GM04503 (cell line): ENCODE data around the gene ACTR1A.
"Not testable (repeated sequence)": the region's sequence is repeated elsewhere in the genome, so short reads cannot be mapped to it uniquely, and the experiment has no call there.

Experiments used
- DNase-seq: peaks from one replicate; pipeline ENCODE4 v3.0.0-alpha.2; 2012; ENCODE audit warnings: low read depth

ACTR1A gene

GRCh38 chr10:102502337-102503151, at the start of gene ACTR1A:
Gene ACTR1A (minus strand): TSS chr10:102502712. CDS start chr10:102502647, 65 bp downstream.
- peak; percentile 98 for DNase-seq

- no peak for DNase-seq
Measured at GRCh38 chr10:102550636-102551210, 48.2 kb upstream of the ACTR1A start.

GRCh38 chr10:102549549-102549948, 47.0 kb upstream of the ACTR1A start:
- no peak for DNase-seq

GRCh38 chr10:102546606-102547320, 44.3 kb upstream of the ACTR1A start:
- DNase-seq, result no peak

GRCh38 chr10:102545997-102546396, 43.5 kb upstream of the ACTR1A start:
- DNase-seq, result no peak

- no peak for DNase-seq
Measured at GRCh38 chr10:102545265-102545871, 42.9 kb upstream of the ACTR1A start.

GRCh38 chr10:102542800-102543418, 40.4 kb upstream of the ACTR1A start:
- DNase-seq, result no peak

GRCh38 chr10:102540023-102540422, 37.5 kb upstream of the ACTR1A start:
- DNase-seq, result no peak

- no peak for DNase-seq
Measured at GRCh38 chr10:102538811-102539210, 36.3 kb upstream of the ACTR1A start.

GRCh38 chr10:102537948-102538347, 35.4 kb upstream of the ACTR1A start:
- no peak for DNase-seq

GRCh38 chr10:102537367-102537766, 34.9 kb upstream of the ACTR1A start:
- DNase-seq, result no peak

GRCh38 chr10:102535481-102536147, 33.1 kb upstream of the ACTR1A start:
- no peak for DNase-seq

- DNase-seq, result not testable (repeated sequence)
Measured at GRCh38 chr10:102534966-102535365, 32.5 kb upstream of the ACTR1A start.

- no peak for DNase-seq
Measured at GRCh38 chr10:102534333-102534732, 31.8 kb upstream of the ACTR1A start.

- DNase-seq, result no peak
Measured at GRCh38 chr10:102527546-102527945, 25.0 kb upstream of the ACTR1A start.

GRCh38 chr10:102524746-102525145, 22.2 kb upstream of the ACTR1A start:
- no peak for DNase-seq

GRCh38 chr10:102523250-102524029, 20.9 kb upstream of the ACTR1A start:
- DNase-seq, result peak; percentile 34

GRCh38 chr10:102522874-102523249, 20.4 kb upstream of the ACTR1A start:
- no peak for DNase-seq

GRCh38 chr10:102519246-102519825, 16.8 kb upstream of the ACTR1A start:
- DNase-seq, result no peak

GRCh38 chr10:102517553-102517952, 15.0 kb upstream of the ACTR1A start:
- DNase-seq, result peak; percentile 36
